ENCODE measurements around the gene SLN.

Gene SLN

DNA sequence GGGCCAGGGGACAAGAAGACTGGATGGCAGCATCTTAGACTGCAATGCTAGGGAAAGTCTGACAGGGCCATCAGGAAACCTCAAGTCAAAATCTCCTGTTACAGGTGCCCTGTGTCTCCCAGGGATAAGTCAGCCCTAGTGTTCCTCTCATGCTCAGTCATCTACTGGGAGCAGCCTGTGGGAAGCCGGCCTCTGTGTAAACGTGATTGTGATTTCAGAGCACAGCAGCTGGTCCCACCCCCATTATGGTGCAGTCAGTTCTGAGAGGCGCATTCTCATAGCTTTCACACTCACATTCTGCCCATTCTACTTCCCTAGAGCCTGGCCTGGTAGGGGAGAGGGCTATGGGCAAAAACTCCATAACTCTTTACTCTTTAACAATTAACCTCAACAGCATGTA lies 7.2 kb upstream of the SLN start:
- DNase-seq: no peak

DNA sequence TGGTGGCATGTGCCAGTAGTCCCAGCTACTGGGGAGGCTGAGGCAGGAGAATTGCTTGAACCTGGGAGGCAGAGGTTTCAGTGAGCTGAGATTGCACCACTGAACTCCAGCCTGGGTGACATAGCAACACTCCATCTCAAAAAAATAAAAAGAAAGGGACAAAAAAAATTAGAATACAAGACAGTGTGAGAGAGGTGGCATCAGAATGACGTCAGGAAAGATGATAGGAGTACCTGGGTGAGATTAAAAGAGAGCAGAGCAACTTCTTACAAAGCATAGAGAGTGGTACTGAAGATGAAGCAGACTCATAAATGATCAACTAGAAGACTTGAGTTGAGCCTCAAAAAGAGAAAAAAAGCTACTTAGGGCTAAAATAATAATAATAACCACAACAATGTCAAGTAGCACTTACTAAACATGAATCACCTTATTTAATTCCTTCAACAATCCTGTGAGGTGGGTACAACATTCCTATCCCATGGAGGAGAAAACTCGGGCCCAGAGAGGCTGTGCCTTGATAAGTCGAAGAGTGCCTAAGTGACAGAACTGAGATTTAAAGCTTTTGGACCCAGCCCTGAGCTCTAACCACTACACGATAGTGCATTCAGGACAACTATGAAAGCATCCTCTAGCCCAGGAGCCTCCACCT lies 5.2 kb upstream of the SLN start:
- DNase-seq: no peak

DNA sequence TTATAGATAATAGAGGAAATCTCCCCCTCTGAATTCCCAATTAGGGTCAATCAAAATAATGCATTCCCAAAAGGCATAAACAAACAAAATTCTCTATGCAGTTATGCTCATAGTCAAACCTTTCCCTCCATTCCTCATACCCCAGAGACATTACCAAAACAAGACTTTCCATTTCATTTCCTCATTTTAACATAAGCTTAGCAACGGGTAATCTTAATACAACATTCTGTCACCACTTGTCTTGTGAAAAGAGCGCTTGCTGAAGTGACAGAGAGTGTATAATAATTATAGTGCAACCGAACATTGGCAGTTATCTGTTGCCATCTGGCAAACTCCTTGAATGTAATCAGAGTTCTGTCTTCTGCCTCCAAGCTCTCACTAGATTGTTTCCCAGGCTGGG lies 1.2 kb upstream of the SLN start:
- no peak for DNase-seq

DNA sequence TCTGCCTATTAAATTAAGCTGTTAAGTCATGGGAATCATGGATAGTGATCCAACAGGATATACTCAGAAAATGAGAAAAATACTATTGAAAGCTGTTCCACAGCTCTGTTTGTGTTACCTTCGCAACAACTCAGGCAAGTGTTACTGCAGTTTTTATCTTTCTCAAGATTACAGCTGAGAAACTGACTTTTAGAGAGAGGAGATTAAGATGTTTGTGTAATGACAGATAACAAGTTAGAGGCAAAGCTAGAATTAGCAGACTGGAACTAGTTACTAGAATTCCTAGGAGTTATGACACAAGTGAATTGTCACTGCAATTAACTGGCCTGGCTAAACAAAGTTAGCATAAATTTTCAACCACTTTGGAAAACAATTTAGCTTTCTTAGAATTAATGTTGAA lies 1.6 kb downstream of the SLN start:
- DNase-seq: no peak

DNA sequence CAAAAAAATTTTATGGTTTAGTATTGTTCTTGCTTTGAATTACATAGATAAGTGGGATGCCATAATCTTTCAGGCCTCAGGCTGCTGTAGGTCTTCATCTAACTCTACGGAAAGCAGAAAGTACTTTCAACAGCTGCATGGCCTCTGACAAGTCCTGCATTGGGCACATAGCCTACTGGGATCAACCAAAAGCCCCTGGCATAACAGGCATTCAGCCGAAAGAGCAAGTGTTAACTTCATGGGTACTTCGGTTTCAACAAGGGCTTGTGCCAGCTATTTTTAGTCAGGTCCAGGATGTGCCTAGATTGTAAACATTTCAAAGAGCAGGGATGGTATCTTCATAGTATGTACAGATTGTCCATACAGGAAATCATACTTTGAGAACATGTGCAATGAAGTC lies 3.1 kb downstream of the SLN start:
- DNase-seq: no peak

DNA sequence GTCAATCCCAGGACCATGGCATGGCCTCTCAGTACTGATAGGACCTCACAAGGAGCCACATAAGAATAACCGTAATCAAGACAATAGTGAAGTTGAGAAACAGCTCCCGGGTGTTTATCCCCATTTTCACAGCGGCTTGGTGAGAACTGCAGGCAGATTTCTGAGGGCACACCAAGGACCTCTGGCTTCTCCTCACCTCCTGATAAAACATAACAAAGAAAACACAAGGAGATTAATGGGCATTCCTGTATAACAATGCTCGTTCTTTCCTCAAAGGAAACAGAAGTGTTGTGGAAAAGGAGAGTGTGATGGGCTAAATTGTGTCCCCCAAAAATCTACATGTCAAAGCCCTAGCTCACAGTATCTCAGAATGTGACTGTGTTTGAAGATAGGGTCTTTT lies 4.0 kb downstream of the SLN start:
- no peak for DNase-seq

DNA sequence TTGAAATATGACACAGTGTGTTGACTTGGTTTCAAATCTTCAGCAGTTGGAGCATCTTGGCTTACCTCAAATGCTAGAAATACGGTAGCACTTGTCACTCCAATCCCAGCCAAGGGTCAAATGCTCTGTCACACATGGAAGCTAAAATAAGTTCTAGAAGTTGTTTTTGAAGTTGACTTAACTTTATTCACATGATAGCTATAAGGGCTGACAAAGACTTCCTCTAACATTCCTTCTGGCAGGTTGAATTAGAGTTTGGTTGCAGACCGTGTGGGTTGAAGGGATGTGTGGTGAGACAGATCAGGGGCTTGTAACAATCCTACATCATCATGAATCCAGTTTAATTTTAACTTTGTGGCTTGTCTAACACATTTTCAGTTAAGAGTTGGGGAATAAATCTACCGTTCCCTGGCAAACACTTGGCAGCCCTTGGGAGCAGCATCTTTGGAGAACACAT lies 4.6 kb downstream of the SLN start:
- DNase-seq: no peak

DNA sequence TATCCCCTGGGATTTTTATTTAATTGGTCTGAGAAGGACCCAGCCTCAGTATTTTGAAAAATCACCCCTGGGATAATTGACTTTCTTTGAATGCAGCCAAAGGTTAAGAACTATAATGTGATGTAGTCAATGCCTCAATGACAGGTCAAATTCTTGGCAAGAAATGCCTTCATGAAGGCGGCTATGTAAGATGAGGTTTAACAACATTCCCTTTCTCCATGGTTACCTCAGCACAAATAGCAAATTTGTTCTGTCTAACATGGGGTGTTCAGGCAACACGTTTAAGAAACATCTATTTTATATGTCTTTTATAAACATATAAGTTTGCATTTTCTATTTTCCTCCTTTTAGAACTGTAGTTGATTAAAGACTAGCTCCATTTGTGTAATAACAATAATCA lies 5.3 kb downstream of the SLN start:
- no peak for DNase-seq

DNA sequence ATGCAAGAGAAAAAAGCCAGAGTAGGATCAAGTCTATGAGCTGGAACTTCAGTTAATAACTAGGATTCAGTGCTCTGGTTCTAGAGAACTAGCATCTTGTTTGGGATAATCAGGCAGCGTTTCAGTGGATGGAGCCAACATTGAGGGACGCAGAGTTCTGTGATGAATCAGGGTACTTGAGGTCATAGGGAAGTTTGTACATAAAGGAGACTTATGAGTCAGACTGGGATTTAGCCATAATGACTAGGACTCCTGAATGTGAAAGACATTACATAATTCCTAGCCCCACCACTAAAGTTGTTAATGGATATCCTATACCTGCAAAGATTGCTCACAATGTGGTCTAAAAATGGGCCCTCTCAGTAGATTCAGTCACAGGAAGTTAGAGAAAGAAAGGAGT lies 6.8 kb downstream of the SLN start:
- DNase-seq: no peak

DNA sequence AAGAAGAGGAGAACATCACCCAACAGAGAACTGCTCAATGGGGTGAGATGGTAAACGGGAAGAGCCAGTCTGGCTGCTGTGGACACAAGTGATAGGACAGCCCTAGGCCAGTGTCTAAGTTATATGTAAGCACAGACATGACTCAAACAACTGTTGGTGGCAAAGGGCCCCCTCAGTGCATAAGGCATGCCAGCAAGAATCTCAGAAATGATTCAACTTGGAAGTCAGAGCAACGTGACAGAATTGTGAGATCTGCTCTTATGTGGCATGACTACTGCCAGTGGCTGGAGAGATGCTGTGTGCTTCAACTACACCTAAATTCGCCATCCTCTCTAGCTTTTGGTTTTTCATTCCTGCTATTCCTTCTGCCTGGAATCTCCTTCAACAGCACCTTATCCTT lies 7.4 kb downstream of the SLN start:
- DNase-seq: no peak

DNA sequence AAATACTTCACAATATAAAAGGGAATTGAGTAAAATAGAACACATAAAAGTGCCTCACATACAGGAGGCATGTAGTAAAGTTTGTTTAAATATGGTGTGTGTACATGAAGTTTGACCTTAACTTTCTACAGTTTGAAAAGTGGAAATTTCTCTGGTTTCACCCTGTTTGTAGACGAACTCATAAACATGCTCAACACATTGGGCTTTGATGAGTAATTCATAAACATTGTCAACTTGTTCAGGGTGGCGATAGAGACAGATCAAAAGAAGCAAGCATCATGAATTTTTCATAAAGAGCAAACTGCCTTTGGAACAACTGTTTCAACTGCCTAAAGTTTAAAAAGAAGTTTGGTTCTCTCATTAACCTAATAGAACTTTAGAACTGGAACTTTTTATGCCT lies 9.1 kb downstream of the SLN start:
- no peak for DNase-seq

DNA sequence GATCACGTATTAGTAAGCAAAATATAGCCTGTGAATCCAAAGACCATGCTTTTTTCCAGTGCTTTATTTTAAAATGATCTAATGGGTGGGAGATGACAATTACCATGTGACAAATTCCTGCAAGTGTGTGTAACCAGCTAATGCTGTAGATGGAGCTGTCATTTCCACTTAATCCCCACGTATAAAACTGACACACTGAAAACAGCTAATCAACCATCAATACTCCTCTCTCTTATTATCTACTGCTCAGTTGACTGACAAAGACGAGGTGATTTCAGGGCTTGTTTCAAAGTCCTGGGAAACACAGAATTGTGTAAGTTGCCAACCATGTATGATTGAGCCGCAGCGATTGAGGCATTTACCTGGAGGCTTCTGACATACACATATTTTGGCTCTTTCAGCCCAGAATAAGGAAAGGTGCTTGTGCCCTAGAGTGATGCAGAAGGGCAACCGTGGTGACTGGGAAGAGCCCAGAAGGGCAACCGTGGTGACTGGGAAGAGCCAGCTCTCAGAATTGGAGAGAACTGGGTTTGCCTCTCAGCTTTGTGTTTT lies 9.7 kb downstream of the SLN start:
- DNase-seq: no peak

DNA sequence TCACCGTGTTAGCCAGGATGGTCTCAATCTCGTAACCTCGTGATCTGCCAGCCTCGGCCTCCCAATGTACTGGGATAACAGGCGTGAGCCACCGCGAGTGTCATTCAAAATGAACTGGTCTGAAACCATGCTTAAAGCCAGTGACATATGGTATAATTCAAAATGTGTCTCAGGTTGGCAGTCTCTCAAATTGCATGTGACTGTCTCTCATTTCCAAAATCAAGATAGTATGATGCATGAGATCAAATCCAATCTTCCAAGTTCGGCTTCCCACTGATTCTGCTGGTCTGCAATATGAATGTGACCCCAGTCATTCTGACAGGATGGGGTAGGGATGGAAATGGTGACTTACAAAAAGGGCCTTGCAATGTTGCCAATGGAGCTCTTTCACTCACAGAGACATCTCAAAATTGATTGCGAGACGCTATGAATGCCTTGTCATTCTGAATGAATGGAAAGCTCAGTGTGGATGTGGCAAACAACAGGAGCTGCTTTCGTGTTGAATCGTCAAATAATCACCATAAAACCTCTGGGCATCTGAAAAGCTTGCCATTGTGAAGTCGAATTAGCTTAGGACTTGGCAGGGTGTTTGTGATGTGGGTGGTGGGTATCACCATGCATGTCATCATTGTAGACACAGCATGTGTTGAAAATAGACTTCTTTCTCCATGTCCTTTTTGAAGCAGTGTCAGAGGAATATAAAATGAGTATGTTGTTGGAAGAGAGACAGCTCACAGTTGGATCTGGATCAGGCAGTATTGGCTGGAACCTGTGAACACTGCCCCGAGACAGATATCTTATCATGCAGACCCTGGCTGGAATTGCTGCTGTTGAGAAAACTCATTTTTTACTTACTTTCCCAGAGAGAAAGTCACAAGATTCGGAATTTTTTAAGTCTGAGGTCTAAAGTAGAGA lies 12.2 kb downstream of the SLN start:
- no peak for DNase-seq

DNA sequence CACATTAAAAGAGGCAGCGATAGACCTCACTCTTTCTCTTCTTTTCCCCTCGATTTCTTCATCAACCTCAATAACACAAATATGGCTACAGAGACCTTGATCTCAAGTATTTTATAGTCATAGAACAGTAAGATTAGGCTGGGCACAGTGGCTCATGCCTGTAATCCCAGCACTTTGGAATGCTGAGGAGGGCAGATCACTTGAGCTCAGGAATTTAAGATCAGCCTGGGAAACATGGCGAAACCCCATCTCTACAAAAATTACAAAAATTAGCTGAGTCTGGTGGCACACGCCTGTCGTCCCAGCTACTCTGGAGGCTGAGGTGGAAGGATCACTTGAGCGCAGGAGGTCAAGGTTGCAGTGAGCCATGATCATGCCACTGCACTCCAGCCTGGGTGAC lies 14.6 kb downstream of the SLN start:
- DNase-seq: no peak

DNA sequence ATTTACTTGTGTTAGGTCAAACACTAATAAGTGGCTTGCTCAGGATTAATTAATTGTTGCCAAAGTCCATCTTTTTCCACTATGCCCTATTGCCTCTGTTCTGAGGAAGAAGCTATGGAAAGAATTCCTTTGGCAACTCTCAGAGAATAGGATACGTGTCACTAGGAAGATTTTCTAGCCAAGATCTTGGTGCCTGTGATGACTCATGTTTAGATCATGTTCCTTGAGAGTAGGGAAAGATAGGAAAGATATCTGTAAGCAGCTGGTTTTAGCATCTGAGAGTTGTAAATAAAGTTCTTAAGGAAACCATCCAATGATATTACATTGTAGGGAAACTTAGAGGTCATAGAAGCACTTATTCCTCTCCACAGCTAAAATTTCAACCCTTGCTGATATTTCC lies 15.7 kb downstream of the SLN start:
- DNase-seq: no peak

DNA sequence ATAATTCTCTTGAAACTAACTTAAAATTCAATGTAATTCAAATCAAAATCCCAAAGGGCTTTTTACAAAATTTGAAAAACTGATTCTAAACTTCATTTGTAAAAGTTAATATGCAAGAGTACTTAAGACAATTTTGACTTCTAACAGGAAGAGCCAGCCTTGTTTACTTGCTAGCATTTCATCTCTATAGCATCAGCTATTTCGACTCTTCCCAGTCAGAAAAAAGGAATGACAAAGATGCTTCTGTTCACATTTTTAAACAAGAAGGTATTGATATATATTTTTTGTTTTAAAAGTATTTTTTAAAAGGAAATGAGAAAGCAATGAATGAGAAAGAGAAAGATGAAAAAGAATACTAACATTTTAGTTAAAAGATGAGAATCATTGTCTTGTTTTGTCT lies 16.4 kb downstream of the SLN start:
- DNase-seq: no peak

DNA sequence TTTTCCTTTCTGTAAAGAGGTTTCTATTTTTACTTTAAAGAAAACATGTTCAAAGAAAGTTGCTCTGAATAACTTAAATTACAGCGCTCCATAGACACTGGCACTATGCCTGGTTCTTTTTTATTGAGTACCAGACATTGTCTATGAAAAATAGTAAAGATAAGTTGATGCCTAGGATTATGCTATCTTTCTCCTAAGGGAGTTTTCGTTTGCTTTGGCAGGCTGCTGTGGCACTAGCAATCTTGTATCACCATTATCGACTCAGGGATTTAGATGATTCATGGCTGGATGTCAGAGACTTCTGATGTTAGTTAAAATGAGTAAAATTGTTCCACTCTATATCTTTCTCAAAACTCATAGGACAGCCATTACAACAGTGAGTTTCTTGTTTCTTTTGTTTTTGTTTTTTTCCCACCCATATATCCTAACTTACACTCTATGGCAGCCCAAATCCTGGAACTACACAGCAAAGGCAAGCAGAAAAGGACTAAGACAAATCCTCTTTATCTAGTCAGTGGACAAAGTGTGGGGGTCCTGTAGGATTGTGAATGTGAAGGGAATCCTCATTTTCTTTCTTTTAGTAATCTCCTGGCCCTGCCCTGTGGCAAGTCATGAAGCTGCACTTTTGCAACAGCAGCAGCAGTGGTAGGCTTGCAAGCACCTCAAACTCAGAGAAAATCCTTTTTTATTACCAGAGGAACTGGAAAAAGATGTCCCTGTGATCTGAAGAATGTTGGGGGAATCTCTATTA lies 20.7 kb downstream of the SLN start:
- DNase-seq: no peak

DNA sequence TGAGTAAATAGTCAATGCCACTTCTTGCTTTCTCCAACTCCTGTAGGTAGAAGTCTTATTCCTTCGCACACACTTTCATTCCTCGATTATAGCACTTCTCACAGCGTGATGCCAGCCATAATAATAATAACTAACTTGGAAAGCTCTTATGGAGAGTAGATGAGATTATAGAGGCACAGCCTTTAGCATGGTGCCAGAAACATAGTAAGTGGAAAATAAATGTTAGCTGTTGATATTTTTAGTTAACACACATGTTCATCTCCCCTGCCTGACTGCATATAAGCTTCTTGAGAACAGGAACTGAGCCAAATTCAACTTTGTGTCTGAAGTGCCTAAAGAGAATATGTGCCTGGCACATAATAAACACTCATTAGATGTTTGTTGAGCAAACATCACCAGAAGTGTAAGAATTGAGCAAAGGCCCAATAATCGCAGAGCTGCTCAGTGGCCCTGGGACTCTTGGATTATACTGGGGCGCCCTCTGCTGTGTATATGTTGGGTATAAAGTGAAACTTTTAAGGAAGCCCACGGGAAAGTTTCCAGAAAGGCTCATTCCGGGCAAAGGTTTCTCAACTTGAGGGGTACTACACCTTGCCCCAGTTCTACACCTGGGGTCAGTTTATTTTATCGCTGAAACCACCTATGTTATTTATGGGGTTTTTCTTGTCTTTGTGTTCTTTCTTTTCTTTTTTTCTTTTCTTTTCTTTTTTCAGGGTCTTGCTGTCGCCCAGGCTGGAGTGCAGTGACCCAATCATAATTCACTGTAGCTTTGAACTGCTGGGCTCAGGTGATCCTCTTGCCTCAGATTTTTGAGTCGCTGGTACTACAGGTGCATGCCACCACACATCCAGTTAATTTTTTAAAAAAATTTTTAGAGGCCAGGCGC lies 22.3 kb downstream of the SLN start:
- peak; percentile 36 for DNase-seq

DNA sequence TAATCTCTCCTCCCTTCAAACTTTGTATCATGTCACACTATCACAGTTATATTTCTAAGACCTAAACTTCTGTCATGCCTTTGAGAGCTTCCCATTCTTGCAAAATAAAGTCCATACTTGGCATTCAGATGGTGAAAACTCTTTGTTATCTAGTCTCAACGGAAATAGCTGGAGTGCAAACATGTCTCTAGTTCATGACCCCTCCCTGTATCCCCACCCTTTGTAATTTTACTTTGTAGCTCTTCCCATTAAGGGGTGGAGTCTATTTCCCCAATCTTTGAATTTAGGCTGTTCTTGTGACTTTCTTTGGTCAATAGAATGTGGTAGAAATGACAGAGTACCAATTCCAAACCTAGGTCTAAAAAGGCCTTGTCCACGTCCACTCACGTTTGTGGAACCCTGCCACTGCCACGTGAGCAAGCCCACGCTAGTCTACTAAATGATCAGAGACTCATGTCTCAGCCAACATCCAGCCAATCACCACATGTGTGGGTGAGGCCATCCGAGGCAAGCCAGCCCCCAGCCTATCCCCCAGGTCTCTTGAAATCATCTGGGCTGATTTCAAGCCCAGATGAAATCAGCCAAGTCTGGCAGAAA lies 23.4 kb downstream of the SLN start:
- no peak for DNase-seq

DNA sequence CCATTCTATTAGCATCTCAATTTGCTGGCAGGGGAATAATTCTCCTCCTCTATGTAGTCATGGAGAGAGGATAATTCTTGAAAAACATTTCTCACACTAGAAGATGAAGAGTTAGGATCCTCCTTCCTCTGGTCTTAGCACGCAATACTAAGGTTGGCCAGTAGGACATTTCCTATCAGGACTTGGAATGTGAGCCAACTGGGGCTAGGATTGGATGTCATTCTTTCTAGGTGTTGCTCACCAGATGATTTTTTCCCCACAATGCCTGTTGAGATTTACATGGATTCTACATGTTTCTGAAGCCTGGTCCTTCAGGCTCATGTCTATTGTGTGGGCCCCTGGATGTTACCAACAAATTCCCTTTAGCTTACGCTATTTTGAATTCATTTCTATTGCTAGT lies 28.0 kb downstream of the SLN start:
- no peak for DNase-seq

DNA sequence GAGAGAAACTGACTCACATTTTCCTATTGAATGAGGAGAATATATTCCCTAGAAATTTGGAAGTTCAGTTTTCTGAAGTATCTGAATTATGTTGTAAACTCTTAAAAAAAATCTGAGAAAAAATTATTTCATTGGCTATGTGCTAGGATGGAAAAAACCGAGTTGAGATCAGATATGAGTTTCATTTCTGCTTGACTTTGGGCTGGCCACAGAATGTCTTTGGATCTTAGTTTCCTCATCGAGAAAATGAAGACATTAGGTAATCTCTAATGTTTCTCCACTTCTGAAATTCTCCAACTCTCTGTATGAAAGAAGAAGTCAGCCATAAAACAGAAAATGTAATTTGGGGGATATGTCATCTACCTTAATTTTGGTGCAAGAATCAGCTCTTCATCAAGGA lies 28.8 kb downstream of the SLN start:
- no peak for DNase-seq

DNA sequence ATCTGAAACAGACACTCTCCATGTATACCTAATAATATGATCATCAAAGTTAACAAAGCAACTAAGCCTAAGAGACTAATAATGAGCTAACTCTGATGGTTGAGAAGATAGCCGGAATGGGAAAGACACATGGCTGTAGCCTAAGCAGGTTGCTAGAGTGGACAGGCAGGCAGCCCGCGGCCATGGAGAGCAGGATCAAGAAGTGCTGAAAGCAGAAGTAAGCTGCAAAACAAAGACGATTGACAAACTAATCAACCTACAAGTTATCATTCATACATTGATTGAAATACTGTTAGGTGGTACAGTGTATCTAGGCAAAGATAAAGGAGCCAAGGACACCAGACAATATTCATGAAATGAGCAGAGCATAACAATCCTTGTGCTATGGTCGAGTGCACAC lies 29.3 kb downstream of the SLN start:
- DNase-seq: no peak

Data from stimulated activated CD4-positive, alpha-beta T cell treated with anti-CD3 and anti-CD28 coated beads, Interleukin-1b, Interleukin-23, amount 100 ng/mL, for 48 hours (primary cell).